ENCODE measurements around the gene ZMIZ2. TPM values are rescaled to one million over a fixed set of nuclear protein-coding genes. Genes with fewer than 3 reads are reported as not detected.
"Not testable (repeated sequence)": the region's sequence is repeated elsewhere in the genome, so short reads cannot be mapped to it uniquely, and the experiment has no call there.

The ZMIZ2 gene
- total RNA-seq, 1 donor from 2014 or later = 62.2 TPM

GRCh38 chr7:44767912-44768627, 19.4 kb downstream of the ZMIZ2 start:
- intact Hi-C loops (cut with DNase I) = loop anchor here (2.0 kb wide), 1 partner anchor 29 kb away; the partner anchor contains the start of gene PPIA
- ATAC-seq = peak; percentile 76
- peak; percentile 85 for DNase-seq (ENCODE audit: missing footprints)

- ATAC-seq (peak; percentile 5), DNase-seq (ENCODE audit: missing footprints) (peak; percentile 65)
- intact Hi-C loops (cut with DNase I) = loop anchor here (2.0 kb wide), 1 partner anchor 28 kb away; the partner anchor contains the start of gene PPIA
These were observed 20.2 kb downstream of the ZMIZ2 start for GRCh38 chr7:44768628-44769371.

- DNase-seq (ENCODE audit: missing footprints) (peak; percentile 55), ATAC-seq (no peak)
- intact Hi-C loops (cut with DNase I) = loop anchor here (2.0 kb wide), 1 partner anchor 27 kb away; the partner anchor contains the start of gene PPIA
These were observed 20.7 kb downstream of the ZMIZ2 start for GRCh38 chr7:44769376-44769775.

GRCh38 chr7:44769776-44770294, 21.2 kb downstream of the ZMIZ2 start:
- DNase-seq (ENCODE audit: missing footprints) = peak; percentile 44
- intact Hi-C loops (cut with DNase I) = loop anchor here (2.0 kb wide), 1 partner anchor 27 kb away; the partner anchor contains the start of gene PPIA
- peak; percentile 59 for ATAC-seq

- DNase-seq (ENCODE audit: missing footprints) = peak; percentile 41
- no peak for ATAC-seq
- intact Hi-C loops (cut with DNase I) = no loop called here
These were observed 22.7 kb downstream of the ZMIZ2 start for GRCh38 chr7:44771358-44771757.

GRCh38 chr7:44772440-44772839, 23.8 kb downstream of the ZMIZ2 start:
- no peak for DNase-seq (ENCODE audit: missing footprints)
- ATAC-seq = no peak
- intact Hi-C loops (cut with DNase I) = no loop called here

- DNase-seq (ENCODE audit: missing footprints) = no peak
- ATAC-seq = no peak
- intact Hi-C loops (cut with DNase I) = no loop called here
These were observed 24.2 kb downstream of the ZMIZ2 start for GRCh38 chr7:44772867-44773266.

- ATAC-seq; DNase-seq (ENCODE audit: missing footprints); intact Hi-C loops (cut with DNase I): not testable (repeated sequence)
These were observed 25.8 kb downstream of the ZMIZ2 start for GRCh38 chr7:44774486-44774885.

GRCh38 chr7:44775383-44776107, 26.9 kb downstream of the ZMIZ2 start:
- DNase-seq (ENCODE audit: missing footprints) (no peak), ATAC-seq (no peak)
- intact Hi-C loops (cut with DNase I) = no loop called here

GRCh38 chr7:44776211-44776610, 27.6 kb downstream of the ZMIZ2 start:
- no peak for DNase-seq (ENCODE audit: missing footprints)
- intact Hi-C loops (cut with DNase I) = no loop called here
- no peak for ATAC-seq

- intact Hi-C loops (cut with DNase I) = no loop called here
- no peak for ATAC-seq
- no peak for DNase-seq (ENCODE audit: missing footprints)
These were observed 33.8 kb downstream of the ZMIZ2 start for GRCh38 chr7:44782460-44782859.

- intact Hi-C loops (cut with DNase I) = no loop called here
These were observed 34.8 kb downstream of the ZMIZ2 start for GRCh38 chr7:44783407-44783806.

GRCh38 chr7:44784364-44784763, 35.7 kb downstream of the ZMIZ2 start:
- intact Hi-C loops (cut with DNase I) = no loop called here
- no peak for ATAC-seq
- peak; percentile 35 for DNase-seq (ENCODE audit: missing footprints)

More at GRCh38 chr7:44783407-44783806, 34.8 kb downstream of the ZMIZ2 start:
- ATAC-seq (no peak), DNase-seq (ENCODE audit: missing footprints) (no peak)

- intact Hi-C loops (cut with DNase I); DNase-seq (ENCODE audit: missing footprints); ATAC-seq: not testable (repeated sequence)
These were observed 36.6 kb downstream of the ZMIZ2 start for GRCh38 chr7:44785218-44785617.

- ATAC-seq (no peak), DNase-seq (ENCODE audit: missing footprints) (no peak)
- intact Hi-C loops (cut with DNase I) = no loop called here
These were observed 38.4 kb downstream of the ZMIZ2 start for GRCh38 chr7:44787041-44787440.

GRCh38 chr7:44787762-44788161, 39.1 kb downstream of the ZMIZ2 start:
- ATAC-seq = no peak
- intact Hi-C loops (cut with DNase I) = no loop called here
- DNase-seq (ENCODE audit: missing footprints) = no peak

GRCh38 chr7:44789990-44790389, 41.3 kb downstream of the ZMIZ2 start:
- ATAC-seq (no peak), DNase-seq (ENCODE audit: missing footprints) (no peak)
- intact Hi-C loops (cut with DNase I) = no loop called here

GRCh38 chr7:44791278-44792219, 42.9 kb downstream of the ZMIZ2 start:
- DNase-seq (ENCODE audit: missing footprints) (no peak), ATAC-seq (no peak)
- intact Hi-C loops (cut with DNase I) = no loop called here
